ENCODE measurements around the gene KDM4C. TPM values are rescaled to one million over a fixed set of nuclear protein-coding genes. Genes with fewer than 3 reads are reported as not detected.
"Not testable (repeated sequence)": the region's sequence is repeated elsewhere in the genome, so short reads cannot be mapped to it uniquely, and the experiment has no call there.

KDM4C gene
- total RNA-seq, 1 donor from 2014 or later = 51.1 TPM

GRCh38 chr9:6761306-6761705 is 3.5 kb downstream of the KDM4C start:
- DNase-seq (ENCODE audit: low spot score) = no peak
- ATAC-seq = no peak
- intact Hi-C loops (cut with DNase I) = no loop called here

- intact Hi-C loops (cut with DNase I) = no loop called here
- ATAC-seq (no peak), DNase-seq (ENCODE audit: low spot score) (no peak)
Observed at GRCh38 chr9:6763244-6763643, 5.5 kb downstream of the KDM4C start.

- intact Hi-C loops (cut with DNase I) = no loop called here
- no peak for DNase-seq (ENCODE audit: low spot score)
- no peak for ATAC-seq
Observed at GRCh38 chr9:6764011-6764410, 6.2 kb downstream of the KDM4C start.

- intact Hi-C loops (cut with DNase I) = no loop called here
- no peak for ATAC-seq
- DNase-seq (ENCODE audit: low spot score) = no peak
Observed at GRCh38 chr9:6764523-6764922, 6.8 kb downstream of the KDM4C start.

- no peak for ATAC-seq
- intact Hi-C loops (cut with DNase I) = no loop called here
- no peak for DNase-seq (ENCODE audit: low spot score)
Observed at GRCh38 chr9:6764950-6765349, 7.2 kb downstream of the KDM4C start.

- intact Hi-C loops (cut with DNase I) = no loop called here
- ATAC-seq (no peak), DNase-seq (ENCODE audit: low spot score) (no peak)
Observed at GRCh38 chr9:6765396-6765795, 7.6 kb downstream of the KDM4C start.

GRCh38 chr9:6766606-6767005 is 8.8 kb downstream of the KDM4C start:
- ATAC-seq (no peak), DNase-seq (ENCODE audit: low spot score) (no peak)
- intact Hi-C loops (cut with DNase I) = no loop called here

- intact Hi-C loops (cut with DNase I); DNase-seq (ENCODE audit: low spot score); ATAC-seq: not testable (repeated sequence)
Observed at GRCh38 chr9:6768587-6768986, 10.8 kb downstream of the KDM4C start.

- no peak for ATAC-seq
- intact Hi-C loops (cut with DNase I) = no loop called here
- no peak for DNase-seq (ENCODE audit: low spot score)
Observed at GRCh38 chr9:6771722-6772121, 13.9 kb downstream of the KDM4C start.

- ATAC-seq (no peak), DNase-seq (ENCODE audit: low spot score) (no peak)
- intact Hi-C loops (cut with DNase I) = no loop called here
Observed at GRCh38 chr9:6777213-6777902, 19.6 kb downstream of the KDM4C start.

GRCh38 chr9:6779417-6780241 is 21.9 kb downstream of the KDM4C start:
- ATAC-seq = no peak
- DNase-seq (ENCODE audit: low spot score) = no peak
- intact Hi-C loops (cut with DNase I) = no loop called here

GRCh38 chr9:6780690-6781089 is 22.9 kb downstream of the KDM4C start:
- no peak for ATAC-seq
- DNase-seq (ENCODE audit: low spot score) = no peak
- intact Hi-C loops (cut with DNase I) = no loop called here

GRCh38 chr9:6781476-6781875 is 23.7 kb downstream of the KDM4C start:
- ATAC-seq (peak; percentile 70), DNase-seq (ENCODE audit: low spot score) (no peak)
- intact Hi-C loops (cut with DNase I) = no loop called here

- no peak for DNase-seq (ENCODE audit: low spot score)
Observed at GRCh38 chr9:6782345-6782744, 24.6 kb downstream of the KDM4C start.

GRCh38 chr9:6782981-6783380 is 25.2 kb downstream of the KDM4C start:
- intact Hi-C loops (cut with DNase I) = no loop called here

More at GRCh38 chr9:6782345-6782744, 24.6 kb downstream of the KDM4C start:
- no peak for ATAC-seq
- intact Hi-C loops (cut with DNase I) = no loop called here

GRCh38 chr9:6783753-6784152 is 26.0 kb downstream of the KDM4C start:
- intact Hi-C loops (cut with DNase I) = no loop called here
- no peak for DNase-seq (ENCODE audit: low spot score)
- ATAC-seq = no peak

More at GRCh38 chr9:6782981-6783380, 25.2 kb downstream of the KDM4C start:
- no peak for DNase-seq (ENCODE audit: low spot score)
- ATAC-seq = no peak

GRCh38 chr9:6785682-6786081 is 27.9 kb downstream of the KDM4C start:
- ATAC-seq = no peak
- intact Hi-C loops (cut with DNase I) = no loop called here
- no peak for DNase-seq (ENCODE audit: low spot score)

- intact Hi-C loops (cut with DNase I) = no loop called here
- DNase-seq (ENCODE audit: low spot score) (no peak), ATAC-seq (no peak)
Observed at GRCh38 chr9:6787793-6788161, 30.0 kb downstream of the KDM4C start.

GRCh38 chr9:6788162-6789016 is 30.6 kb downstream of the KDM4C start:
- no peak for DNase-seq (ENCODE audit: low spot score)
- ATAC-seq = peak; percentile 24
- intact Hi-C loops (cut with DNase I) = no loop called here

- intact Hi-C loops (cut with DNase I); DNase-seq (ENCODE audit: low spot score); ATAC-seq: not testable (repeated sequence)
Observed at GRCh38 chr9:6789017-6789338, 31.2 kb downstream of the KDM4C start.

Measured in sciatic nerve (tissue), 2 donors.